ENCODE data around the gene DIP2B.
A peak's percentile ranks its signal among the peaks of the same experiment; 100 is the strongest.

Gene DIP2B

GRCh38 chr12:50615145-50615906, 110.5 kb downstream of the DIP2B start:
- no peak for DNase-seq

GRCh38 chr12:50615907-50616296, 111.1 kb downstream of the DIP2B start:
- no peak for DNase-seq

GRCh38 chr12:50617657-50618056, 112.9 kb downstream of the DIP2B start:
- DNase-seq, result no peak

GRCh38 chr12:50618864-50619609, 114.3 kb downstream of the DIP2B start:
- DNase-seq, result no peak

GRCh38 chr12:50619610-50619958, 114.8 kb downstream of the DIP2B start:
- DNase-seq, result no peak

GRCh38 chr12:50620109-50620977, 115.6 kb downstream of the DIP2B start:
- DNase-seq, result no peak

GRCh38 chr12:50620978-50621360, 116.2 kb downstream of the DIP2B start:
- no peak for DNase-seq

- DNase-seq, result no peak
Measured at GRCh38 chr12:50621399-50622300, 116.9 kb downstream of the DIP2B start.

- no peak for DNase-seq
Measured at GRCh38 chr12:50625029-50625925, 120.5 kb downstream of the DIP2B start.

- no peak for DNase-seq
Measured at GRCh38 chr12:50626026-50626425, 121.2 kb downstream of the DIP2B start.

GRCh38 chr12:50627491-50627890, 122.7 kb downstream of the DIP2B start:
- DNase-seq, result no peak

GRCh38 chr12:50628394-50628793, 123.6 kb downstream of the DIP2B start:
- no peak for DNase-seq

GRCh38 chr12:50633955-50634354, 129.2 kb downstream of the DIP2B start:
- no peak for DNase-seq

- DNase-seq, result no peak
Measured at GRCh38 chr12:50634379-50634778, 129.6 kb downstream of the DIP2B start.

- no peak for DNase-seq
Measured at GRCh38 chr12:50635364-50635763, 130.6 kb downstream of the DIP2B start.

- no peak for DNase-seq
Measured at GRCh38 chr12:50635857-50636256, 131.1 kb downstream of the DIP2B start.

GRCh38 chr12:50636505-50636904, 131.7 kb downstream of the DIP2B start:
- no peak for DNase-seq

- peak in 1 of 2 experiments; percentile 22 for DNase-seq
Measured at GRCh38 chr12:50637870-50638481, 133.2 kb downstream of the DIP2B start.

GRCh38 chr12:50638482-50638880, 133.7 kb downstream of the DIP2B start:
- no peak for DNase-seq

- no peak for DNase-seq
Measured at GRCh38 chr12:50639721-50640120, 134.9 kb downstream of the DIP2B start.

Data from NCI-H1930 (cell line).